ENCODE results near the gene CCNYL1. TPM values are rescaled to one million over a fixed set of nuclear protein-coding genes. Genes with fewer than 3 reads are reported as not detected.

The CCNYL1 gene
- polyA plus RNA-seq, 3 donors, result 4.1 to 10.6 (median 4.6) TPM

- Histone ChIP-seq H4K20me1 (ENCODE audit: insufficient read depth, low read length) (no peaks in the 10 kb centered on the region), H3K36me3 (replicated peaks in 1 of 2; ENCODE audit: control insufficient read depth in 1 of 2, insufficient read depth in 2 of 2, low read length in 2 of 2) (no peaks in the 10 kb centered on the region), H3K27ac (ENCODE audit: low read depth in 1 of 2, low read length in 2 of 2) (no peak overlapping the region), H3K4me3 (replicated peaks in 1 of 3; ENCODE audit: low read depth in 2 of 3, low read length in 3 of 3) (no peak overlapping the region), H3K4me2 (replicated peaks; ENCODE audit: extremely low read depth, low read length, poor library complexity, severe bottlenecking) (no peak overlapping the region), H2AFZ (ENCODE audit: insufficient read depth, low read depth, low read length, poor library complexity, severe bottlenecking) (no peak overlapping the region), H3K27me3 (ENCODE audit: control insufficient read depth in 2 of 2, insufficient read depth in 2 of 2, low read length in 2 of 2) (no peaks in the 10 kb centered on the region), H3K79me2 (ENCODE audit: insufficient read depth, low read length) (no peaks in the 10 kb centered on the region), H3K4me1 (ENCODE audit: control insufficient read depth in 1 of 2, insufficient read depth in 2 of 2, low read length in 2 of 2) (no peaks in the 10 kb centered on the region), H3K9ac (ENCODE audit: insufficient read depth, low read length, poor library complexity, severe bottlenecking) (no peak overlapping the region), H3K9me3 (replicated peaks in 1 of 2; ENCODE audit: control insufficient read depth in 1 of 2, insufficient read depth in 1 of 2, low read length in 2 of 2) (no peaks in the 10 kb centered on the region)
- Mint-ChIP-seq H3K27ac (no peak overlapping the region), H3K27me3 (ENCODE audit: low read depth in 3 of 3) (peaks cover 0 to 3% (median 2%) of the 10 kb centered on the region in 3 donors), H3K4me1 (peaks cover 11% of the 10 kb centered on the region), H3K4me3 (no peak overlapping the region), H3K9me3 (no peaks in the 10 kb centered on the region), H3K36me3 (no peaks in the 10 kb centered on the region)
- TF ChIP-seq CTCF (IDR thresholded peaks at IDR 0.05), result no peak
- 80% methylated on average over 3 of the region's 6 CpGs for WGBS (ENCODE audit: insufficient coverage)
- no peak for DNase-seq
- intact Hi-C loops (cut with micrococcal nuclease), result no loop called here
Measured at GRCh38 chr2:207802650-207803049, 91.2 kb downstream of the CCNYL1 start.

Small RNAs within 50 kb of the gene (small RNA-seq; reads per million reads assigned to genes)
- gene RF00019 (ENCODE audit: insufficient read length, low read depth), result not detected
- gene RNU6-664P (ENCODE audit: insufficient read length, low read depth), result not detected

Other genes with a start within 250 kb of the CCNYL1 start
- 10 to 100 TPM; 43.3 to 60.5 (median 55.2) TPM for gene CREB1, start 181.7 kb upstream of the CCNYL1 start, polyA plus RNA-seq
- 10 to 100 TPM; 13.5 to 47.0 (median 44.7) TPM for gene METTL21A, start 86.2 kb upstream of the CCNYL1 start, polyA plus RNA-seq
- under 1 TPM; 0.32 to 0.55 (median 0.48) TPM for gene FZD5, start 58.3 kb downstream of the CCNYL1 start, polyA plus RNA-seq